ENCODE results near the gene CEP170B. TPM values are rescaled to one million over a fixed set of nuclear protein-coding genes. Genes with fewer than 3 reads are reported as not detected.

Gene CEP170B
- polyA plus RNA-seq, 1 experiment = 4.2 TPM

GRCh38 chr14:104927432-104927816, 62.4 kb downstream of the CEP170B start:
- peaks cover 10% of the 10 kb centered on the region for H3K9me3 ChIP-seq (ENCODE audit: control insufficient read depth, insufficient read depth, low read length)
- TF ChIP-seq, protein P1, sequence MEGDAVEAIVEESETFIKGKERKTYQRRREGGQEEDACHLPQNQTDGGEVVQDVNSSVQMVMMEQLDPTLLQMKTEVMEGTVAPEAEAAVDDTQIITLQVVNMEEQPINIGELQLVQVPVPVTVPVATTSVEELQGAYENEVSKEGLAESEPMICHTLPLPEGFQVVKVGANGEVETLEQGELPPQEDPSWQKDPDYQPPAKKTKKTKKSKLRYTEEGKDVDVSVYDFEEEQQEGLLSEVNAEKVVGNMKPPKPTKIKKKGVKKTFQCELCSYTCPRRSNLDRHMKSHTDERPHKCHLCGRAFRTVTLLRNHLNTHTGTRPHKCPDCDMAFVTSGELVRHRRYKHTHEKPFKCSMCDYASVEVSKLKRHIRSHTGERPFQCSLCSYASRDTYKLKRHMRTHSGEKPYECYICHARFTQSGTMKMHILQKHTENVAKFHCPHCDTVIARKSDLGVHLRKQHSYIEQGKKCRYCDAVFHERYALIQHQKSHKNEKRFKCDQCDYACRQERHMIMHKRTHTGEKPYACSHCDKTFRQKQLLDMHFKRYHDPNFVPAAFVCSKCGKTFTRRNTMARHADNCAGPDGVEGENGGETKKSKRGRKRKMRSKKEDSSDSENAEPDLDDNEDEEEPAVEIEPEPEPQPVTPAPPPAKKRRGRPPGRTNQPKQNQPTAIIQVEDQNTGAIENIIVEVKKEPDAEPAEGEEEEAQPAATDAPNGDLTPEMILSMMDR (IDR thresholded peaks at IDR 0.05; ENCODE audit: low read depth, low read length) = no peak
- no peak overlapping the region for H3K27ac ChIP-seq (ENCODE audit: low read depth, low read length)
- ChIA-PET POLR2A (no interaction called here), CTCF (interaction anchor here (1.0 kb wide), 1 partner anchor 119 kb away, joined by 3 read pairs; no protein-coding TSS in a partner anchor)
- no peak overlapping the region for H3K4me3 ChIP-seq (ENCODE audit: low read depth, low read length)
- peaks cover 17% of the 10 kb centered on the region for H3K27me3 ChIP-seq (ENCODE audit: control insufficient read depth, insufficient read depth, low read length)
- DNase-seq (ENCODE audit: low read depth, low spot score) = no peak

DNA sequence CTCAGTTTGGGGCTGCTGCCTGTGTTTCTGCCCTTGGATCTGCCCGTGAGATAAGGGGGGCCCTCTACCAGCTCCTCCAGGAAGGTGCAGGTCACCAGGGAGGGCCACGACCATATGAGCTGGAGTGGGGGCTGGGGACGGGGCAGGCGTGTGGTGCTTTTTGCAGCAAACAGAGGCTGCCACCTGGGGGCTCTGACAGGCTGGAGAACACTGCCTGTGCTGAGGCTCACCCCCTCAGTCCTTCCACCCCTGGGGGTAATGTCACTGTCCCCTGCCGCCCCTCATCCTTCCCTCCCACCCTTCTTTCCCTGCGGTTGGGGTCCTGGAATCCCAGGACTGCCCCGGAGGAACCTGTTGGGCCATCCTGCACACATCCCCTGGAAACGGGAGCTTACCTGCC, 62.8 kb downstream of the CEP170B start:
- ChIA-PET CTCF (interaction anchor here (1.0 kb wide), 1 partner anchor 118 kb away, joined by 3 read pairs; no protein-coding TSS in a partner anchor), POLR2A (no interaction called here)
- no peak for DNase-seq (ENCODE audit: low read depth, low spot score)
- H3K27me3 ChIP-seq (ENCODE audit: control insufficient read depth, insufficient read depth, low read length) = peaks cover 19% of the 10 kb centered on the region
- H3K27ac ChIP-seq (ENCODE audit: low read depth, low read length) = no peak overlapping the region
- H3K9me3 ChIP-seq (ENCODE audit: control insufficient read depth, insufficient read depth, low read length) = peaks cover 10% of the 10 kb centered on the region
- no peak overlapping the region for H3K4me3 ChIP-seq (ENCODE audit: low read depth, low read length)
- TF ChIP-seq, protein P1 (IDR thresholded peaks at IDR 0.05; ENCODE audit: low read depth, low read length) = no peak

GRCh38 chr14:104928391-104929133, 63.5 kb downstream of the CEP170B start:
- Histone ChIP-seq H3K27me3 (ENCODE audit: control insufficient read depth, insufficient read depth, low read length) (peaks cover 19% of the 10 kb centered on the region), H3K27ac (ENCODE audit: low read depth, low read length) (no peak overlapping the region), H3K9me3 (ENCODE audit: control insufficient read depth, insufficient read depth, low read length) (peaks cover 9% of the 10 kb centered on the region), H3K4me3 (ENCODE audit: low read depth, low read length) (no peak overlapping the region)
- ChIA-PET CTCF (interaction anchor here (1.0 to 1.2 kb wide), 2 partner anchors 118 kb away, joined by 3 to 5 read pairs; no protein-coding TSS in a partner anchor), POLR2A (no interaction called here)
- DNase-seq (ENCODE audit: low read depth, low spot score) = no peak
- TF ChIP-seq, protein P1 (IDR thresholded peaks at IDR 0.05; ENCODE audit: low read depth, low read length) = no peak

DNA sequence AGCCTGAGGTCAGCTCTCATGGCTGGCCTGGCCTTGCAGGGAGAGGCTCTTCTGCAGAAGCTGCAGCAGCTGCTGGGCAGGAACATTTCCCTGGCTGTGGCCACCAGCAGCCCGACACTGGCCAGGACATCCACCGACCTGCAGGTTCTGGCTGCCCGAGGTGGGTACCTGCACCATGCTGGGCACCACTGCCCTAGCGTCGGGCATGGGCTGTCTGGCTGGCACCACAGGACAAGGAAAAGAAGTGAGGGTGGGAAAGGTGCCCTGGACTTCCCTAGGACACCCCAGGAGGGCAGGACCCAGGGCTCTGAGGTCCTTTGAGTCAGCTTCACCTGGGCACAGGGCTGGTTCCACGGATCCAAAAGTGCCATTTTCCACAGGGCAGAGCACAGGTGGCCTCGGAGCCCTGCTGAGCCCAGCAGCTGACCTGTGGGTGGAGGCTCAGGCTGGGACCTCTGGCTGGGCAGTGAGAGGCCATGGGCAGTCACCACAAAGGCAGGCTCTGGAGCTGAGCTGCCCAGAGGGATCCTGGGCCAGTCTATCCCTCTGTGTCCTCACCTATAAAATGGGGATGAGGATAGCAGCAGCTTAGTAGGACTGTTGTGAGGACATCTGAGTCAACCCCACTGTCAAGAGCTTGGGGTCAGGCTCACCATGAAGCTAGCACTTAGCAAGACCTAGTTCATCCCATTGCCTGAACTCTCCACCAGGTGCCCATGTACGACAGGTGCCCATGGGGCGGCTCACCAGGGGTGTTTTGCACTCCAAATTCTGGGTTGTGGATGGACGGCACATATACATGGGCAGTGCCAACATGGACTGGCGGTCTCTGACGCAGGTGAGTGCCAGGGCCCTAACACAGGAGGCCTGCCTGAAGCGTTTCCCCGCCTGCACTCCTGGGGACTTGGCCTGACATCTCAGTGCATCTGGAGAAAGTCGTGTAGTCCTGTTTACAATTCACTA, 64.5 kb downstream of the CEP170B start:
- H3K9me3 ChIP-seq (ENCODE audit: control insufficient read depth, insufficient read depth, low read length) = no peaks in the 10 kb centered on the region; the same call in 1 of the 2 replicates
- TF ChIP-seq, protein P1 (IDR thresholded peaks at IDR 0.05; ENCODE audit: low read depth, low read length) = no peak
- CTCF ChIA-PET = interaction anchor here (1.2 kb wide), 1 partner anchor 117 kb away, joined by 5 read pairs; no protein-coding TSS in a partner anchor
- POLR2A ChIA-PET = interaction anchor here (0.6 kb wide), 1 partner anchor 28 kb away, joined by 3 read pairs; no protein-coding TSS in a partner anchor
- peaks cover 26% of the 10 kb centered on the region for H3K27me3 ChIP-seq (ENCODE audit: control insufficient read depth, insufficient read depth, low read length)
- H3K27ac ChIP-seq (ENCODE audit: low read depth, low read length) = no peak overlapping the region
- no peak for DNase-seq (ENCODE audit: low read depth, low spot score)
- H3K4me3 ChIP-seq (ENCODE audit: low read depth, low read length) = no peak overlapping the region
